GM19351 (cell line): ENCODE results near the gene DIO3.

Source experiments
- ATAC-seq: cut with Tn5 transposase; IDR thresholded peaks from one replicate; pipeline ENCODE4 v1.9.1; 2021; ENCODE audit warnings: mild to moderate bottlenecking, moderate library complexity; ENCODE audit not compliant: unreplicated experiment

The DIO3 gene

GRCh38 chr14:101595349-101595748 is 34.1 kb downstream of the DIO3 start:
- ATAC-seq = no peak

- ATAC-seq = no peak
Observed at GRCh38 chr14:101595887-101596721, 34.8 kb downstream of the DIO3 start.

- ATAC-seq = no peak
Observed at GRCh38 chr14:101596742-101597141, 35.4 kb downstream of the DIO3 start.

- no peak for ATAC-seq
Observed at GRCh38 chr14:101598159-101598558, 36.9 kb downstream of the DIO3 start.

- no peak for ATAC-seq
Observed at GRCh38 chr14:101598571-101599233, 37.4 kb downstream of the DIO3 start.

GRCh38 chr14:101599234-101599885 is 38.1 kb downstream of the DIO3 start:
- ATAC-seq = no peak

- ATAC-seq = no peak
Observed at GRCh38 chr14:101600336-101600890, 39.1 kb downstream of the DIO3 start.

GRCh38 chr14:101600891-101601605 is 39.8 kb downstream of the DIO3 start:
- no peak for ATAC-seq

GRCh38 chr14:101601606-101602465 is 40.5 kb downstream of the DIO3 start:
- no peak for ATAC-seq

GRCh38 chr14:101602466-101602840 is 41.2 kb downstream of the DIO3 start:
- ATAC-seq = no peak

- no peak for ATAC-seq
Observed at GRCh38 chr14:101603096-101603495, 41.8 kb downstream of the DIO3 start.

GRCh38 chr14:101604228-101604934 is 43.1 kb downstream of the DIO3 start:
- no peak for ATAC-seq

GRCh38 chr14:101604935-101605780 is 43.9 kb downstream of the DIO3 start:
- ATAC-seq = no peak

- no peak for ATAC-seq
Observed at GRCh38 chr14:101605836-101606235, 44.5 kb downstream of the DIO3 start.
